Measurements from ENCODE around the gene PEF1.

The PEF1 gene

DNA sequence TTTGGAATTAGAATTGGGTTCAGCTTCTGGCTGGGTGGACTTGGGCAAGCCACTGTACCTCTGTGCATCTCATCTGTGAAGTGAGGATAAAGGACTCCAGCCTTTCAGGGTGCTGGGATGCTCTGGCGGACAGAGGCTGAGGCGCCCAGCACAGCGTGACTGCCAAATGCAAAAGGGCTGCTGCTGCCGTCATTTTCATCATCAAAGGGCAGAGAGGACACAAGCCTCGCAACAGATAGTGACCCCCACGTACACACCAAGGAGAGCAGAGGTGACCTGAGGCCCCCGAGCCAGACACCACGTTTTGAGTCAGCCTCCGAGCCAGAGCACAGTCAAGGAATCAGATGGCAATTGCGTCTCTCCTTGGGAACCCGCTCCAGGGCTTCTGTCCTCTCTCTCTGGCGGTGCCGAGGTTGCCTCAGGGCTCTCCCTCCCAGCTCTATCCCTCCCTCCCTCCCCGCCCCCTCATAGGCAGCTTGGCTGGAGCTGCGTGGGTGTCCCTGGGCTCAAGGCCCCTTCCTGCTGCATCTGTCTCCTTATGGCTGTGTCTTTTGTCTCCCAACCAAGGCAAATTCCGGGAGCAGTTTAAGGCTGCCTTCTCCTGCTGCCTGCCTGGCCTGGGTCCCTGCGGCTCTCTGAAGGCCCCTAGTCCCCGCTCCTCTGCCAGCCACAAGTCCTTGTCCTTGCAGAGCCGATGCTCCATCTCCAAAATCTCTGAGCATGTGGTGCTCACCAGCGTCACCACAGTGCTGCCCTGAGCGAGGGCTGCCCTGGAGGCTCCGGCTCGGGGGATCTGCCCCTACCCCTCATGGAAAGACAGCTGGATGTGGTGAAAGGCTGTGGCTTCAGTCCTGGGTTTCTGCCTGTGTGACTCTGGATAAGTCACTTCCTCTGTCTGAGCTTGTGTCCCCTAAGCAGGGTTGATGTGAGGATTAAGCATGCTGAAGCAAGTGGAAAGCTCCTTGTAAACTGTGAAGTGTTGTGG is 18.2 kb downstream of the PEF1 start:
- DNase-seq, result no peak

DNA sequence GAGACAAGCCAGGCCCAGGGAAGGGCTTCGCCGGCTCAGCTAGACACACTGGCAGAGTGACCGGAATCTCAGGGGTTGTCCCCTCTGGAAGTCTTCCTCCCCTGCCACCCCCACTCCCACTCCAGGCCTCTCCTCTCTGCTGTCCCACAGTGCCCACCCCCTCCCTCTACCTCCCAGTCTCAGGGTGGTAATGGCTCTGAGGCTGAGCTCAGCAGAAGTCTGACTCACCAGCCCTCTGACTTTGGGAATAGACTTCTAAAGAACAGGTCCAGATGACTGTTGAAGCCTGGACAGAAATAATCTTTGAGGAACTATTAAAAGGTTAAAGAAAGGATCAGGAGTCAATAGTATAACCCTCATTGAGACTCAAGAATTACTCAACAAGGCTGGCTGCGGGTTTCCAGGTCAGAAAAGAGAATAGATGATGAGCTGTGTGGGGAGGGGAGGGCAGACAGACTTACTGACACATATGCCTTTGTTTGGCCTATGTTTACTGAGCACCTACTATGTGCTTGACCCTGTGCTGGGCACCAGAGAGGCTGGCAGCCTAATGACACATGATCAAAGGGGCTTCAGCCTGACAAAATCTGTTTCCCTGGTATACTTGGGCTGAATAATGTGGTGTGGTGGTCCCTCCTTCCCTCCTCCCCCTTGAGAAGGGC is 19.0 kb downstream of the PEF1 start:
- DNase-seq, result no peak

DNA sequence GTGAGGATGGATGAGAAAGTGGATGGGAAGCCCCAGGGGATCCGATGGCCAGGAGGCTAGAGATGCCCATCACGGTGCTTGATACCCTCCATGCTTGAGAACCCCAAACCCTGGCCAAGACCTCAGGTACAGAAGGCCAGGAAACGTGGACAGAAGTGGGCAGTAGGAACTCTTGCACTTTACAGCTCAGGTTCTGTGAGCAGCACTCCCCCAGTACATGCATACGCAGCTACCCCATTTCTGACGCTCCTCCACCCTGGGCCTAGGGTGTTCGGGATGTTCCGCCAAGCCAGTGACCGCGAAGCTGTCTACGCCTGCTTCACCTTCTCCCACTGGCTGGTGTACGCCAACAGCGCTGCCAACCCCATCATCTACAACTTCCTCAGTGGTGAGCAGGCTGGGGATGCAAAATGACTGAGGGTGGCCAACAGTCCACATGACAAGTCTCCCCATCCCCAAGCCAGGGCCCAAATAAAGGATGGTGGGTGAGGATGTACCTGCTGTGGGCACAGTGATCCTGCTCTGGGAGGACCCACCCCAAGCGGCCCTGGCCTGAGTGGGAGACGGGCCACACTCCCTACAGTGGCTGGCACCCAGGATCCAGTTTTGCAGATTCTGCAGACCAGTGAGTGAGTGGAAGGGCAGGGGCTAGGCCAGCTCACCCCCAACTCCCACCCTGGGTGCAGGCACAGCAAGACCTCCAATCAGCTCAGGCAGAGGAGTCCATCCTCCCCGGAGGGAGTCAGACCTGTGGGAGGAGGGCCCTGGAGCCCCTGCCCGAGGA is 19.8 kb downstream of the PEF1 start:
- no peak for DNase-seq

DNA sequence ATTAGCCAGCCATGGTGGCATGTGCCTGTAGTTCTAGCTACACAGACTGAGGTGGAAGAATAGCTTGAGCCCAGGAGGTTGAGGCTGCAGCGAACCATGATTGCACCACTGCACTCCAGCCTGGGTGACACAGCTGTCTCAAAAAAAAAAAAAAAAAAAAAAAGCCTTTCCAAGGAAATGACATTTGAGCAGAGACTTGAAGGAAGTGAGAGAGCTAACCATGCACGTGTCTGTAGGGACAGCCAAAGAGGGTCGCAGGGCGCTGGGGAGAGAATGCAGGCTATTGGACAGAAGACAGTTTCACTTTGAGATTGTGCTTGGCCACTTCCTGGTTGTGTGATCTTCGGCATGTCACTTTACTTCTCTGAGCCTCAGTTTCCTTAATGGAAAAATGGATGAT is 20.4 kb downstream of the PEF1 start:
- DNase-seq, result no peak

DNA sequence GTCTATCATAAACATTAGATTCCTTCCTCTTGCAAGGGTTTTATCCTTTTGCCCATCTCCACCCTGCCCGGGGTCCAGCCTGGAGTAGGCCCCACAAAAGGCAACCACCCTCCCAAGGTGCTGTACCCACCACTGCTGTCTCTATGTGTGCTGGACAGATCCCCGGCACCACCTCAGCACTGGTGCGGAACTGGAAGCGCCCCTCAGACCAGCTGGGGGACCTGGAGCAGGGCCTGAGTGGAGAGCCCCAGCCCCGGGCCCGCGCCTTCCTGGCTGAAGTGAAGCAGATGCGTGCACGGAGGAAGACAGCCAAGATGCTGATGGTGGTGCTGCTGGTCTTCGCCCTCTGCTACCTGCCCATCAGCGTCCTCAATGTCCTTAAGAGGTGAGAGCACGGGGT is 21.3 kb downstream of the PEF1 start:
- DNase-seq, result no peak

DNA sequence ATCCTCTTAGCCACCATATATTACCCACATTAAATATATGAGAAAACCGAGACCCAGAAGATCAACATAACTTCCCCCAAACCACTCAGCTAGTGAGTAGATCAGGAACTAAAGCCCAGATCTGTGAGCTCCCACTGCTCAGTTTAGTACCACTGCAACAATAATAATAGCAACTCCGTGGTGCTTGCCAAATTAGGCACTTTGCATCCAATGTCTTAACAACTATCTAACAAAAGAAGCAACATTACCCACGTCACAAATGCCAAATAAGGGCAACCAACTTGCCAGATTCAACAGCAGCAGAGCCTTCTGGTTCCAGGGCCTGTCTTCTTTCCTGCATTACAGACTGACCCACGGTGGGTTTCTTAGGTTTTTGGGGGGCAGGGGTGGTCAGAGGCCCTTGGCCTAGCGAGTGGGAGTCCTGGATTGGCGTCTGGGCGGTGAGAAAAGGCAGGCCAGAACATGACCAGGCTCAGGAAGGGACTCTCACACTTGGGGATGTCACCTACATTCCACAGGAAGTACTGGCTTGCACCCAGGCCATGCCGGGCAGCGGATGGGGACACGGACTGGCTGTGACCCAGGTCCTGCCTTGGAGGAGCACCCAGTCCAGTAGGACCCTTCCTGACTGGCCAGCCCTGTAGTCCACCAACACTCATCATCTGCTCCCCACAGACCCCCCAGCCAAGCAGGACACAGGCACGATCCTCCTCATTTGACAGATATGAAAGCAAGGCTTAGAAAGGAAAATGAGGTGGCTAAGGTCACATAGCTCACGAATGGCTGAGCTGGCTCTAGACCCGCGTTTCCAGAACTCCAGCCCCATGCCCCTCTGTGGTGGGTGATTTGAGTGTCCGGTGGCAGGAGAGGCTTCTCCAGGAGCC is 22.6 kb downstream of the PEF1 start:
- no peak for DNase-seq

DNA sequence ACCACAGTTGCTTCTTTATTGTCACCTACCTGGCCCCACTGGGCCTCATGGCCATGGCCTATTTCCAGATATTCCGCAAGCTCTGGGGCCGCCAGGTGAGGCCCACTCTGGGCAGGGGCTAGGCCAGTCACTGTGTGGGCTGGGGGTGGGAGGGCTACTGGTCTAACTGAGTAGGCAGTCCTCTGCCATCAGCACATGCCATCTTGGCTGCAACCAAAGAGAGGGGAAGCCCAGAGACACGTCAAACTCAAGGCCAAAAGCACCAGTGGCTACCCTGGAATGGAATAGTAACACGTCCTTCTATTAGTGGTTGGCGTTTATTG is 23.2 kb downstream of the PEF1 start:
- DNase-seq, result no peak

DNA sequence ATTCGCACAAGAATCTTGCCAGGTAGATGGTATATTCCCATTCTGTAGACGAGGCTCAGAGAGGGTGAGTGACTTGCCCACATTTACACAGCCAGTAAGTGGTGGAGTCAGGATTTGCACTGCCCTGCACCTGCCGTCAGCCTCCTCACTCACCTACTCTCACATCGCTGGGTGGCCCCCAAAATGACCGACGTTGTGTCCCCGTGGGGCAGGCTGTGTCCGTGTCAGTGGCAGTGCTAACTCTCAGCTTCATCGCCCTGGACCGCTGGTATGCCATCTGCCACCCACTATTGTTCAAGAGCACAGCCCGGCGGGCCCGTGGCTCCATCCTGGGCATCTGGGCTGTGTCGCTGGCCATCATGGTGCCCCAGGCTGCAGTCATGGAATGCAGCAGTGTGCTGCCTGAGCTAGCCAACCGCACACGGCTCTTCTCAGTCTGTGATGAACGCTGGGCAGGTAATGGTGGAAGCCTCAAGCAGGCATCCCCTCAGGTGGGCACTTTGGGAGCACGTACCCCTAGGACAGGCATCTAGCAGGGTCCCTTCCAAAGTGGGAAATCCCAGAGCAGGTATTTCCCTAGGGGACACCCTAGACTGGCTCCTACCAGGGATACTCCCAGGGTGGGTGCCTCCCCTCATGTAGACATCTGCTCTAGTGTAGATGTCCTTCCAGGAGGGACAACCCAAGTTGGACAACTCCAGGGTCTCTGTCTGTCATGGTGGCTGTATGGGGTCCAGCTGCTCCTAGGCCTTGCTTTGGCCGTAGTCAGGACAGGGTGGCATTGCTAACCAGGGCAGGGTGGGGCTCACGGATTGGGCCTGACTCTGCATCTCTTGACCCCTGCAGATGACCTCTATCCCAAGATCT is 23.8 kb downstream of the PEF1 start:
- DNase-seq, result no peak

DNA sequence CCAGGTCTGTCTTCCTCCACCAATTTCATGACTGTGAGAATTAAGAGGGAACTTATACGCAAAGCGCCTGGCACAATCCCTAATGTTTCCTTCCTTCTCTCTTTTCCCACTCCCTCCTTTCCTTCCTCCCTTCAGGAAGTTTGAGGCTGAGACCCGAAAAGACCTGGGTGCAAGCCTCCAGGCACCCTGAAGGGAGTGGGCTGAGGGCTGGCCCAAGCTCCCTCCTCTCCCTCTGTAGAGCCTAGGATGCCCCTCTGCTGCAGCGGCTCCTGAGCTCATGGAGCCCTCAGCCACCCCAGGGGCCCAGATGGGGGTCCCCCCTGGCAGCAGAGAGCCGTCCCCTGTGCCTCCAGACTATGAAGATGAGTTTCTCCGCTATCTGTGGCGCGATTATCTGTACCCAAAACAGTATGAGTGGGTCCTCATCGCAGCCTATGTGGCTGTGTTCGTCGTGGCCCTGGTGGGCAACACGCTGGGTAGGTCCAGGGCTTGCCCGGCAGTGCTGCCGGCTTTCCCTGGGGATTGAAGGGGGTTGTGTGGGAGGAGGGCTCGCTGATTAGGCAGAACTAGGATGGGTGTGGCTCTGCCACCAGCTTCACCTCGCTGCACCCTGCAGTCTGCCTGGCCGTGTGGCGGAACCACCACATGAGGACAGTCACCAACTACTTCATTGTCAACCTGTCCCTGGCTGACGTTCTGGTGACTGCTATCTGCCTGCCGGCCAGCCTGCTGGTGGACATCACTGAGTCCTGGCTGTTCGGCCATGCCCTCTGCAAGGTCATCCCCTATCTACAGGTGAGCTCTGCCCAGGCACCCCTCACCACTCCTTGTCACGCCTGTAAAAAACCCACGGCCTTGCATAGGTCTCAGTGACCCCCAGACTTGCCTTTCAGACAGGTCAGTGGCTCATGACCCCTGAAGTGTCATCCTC is 25.5 kb downstream of the PEF1 start:
- DNase-seq, result no peak

DNA sequence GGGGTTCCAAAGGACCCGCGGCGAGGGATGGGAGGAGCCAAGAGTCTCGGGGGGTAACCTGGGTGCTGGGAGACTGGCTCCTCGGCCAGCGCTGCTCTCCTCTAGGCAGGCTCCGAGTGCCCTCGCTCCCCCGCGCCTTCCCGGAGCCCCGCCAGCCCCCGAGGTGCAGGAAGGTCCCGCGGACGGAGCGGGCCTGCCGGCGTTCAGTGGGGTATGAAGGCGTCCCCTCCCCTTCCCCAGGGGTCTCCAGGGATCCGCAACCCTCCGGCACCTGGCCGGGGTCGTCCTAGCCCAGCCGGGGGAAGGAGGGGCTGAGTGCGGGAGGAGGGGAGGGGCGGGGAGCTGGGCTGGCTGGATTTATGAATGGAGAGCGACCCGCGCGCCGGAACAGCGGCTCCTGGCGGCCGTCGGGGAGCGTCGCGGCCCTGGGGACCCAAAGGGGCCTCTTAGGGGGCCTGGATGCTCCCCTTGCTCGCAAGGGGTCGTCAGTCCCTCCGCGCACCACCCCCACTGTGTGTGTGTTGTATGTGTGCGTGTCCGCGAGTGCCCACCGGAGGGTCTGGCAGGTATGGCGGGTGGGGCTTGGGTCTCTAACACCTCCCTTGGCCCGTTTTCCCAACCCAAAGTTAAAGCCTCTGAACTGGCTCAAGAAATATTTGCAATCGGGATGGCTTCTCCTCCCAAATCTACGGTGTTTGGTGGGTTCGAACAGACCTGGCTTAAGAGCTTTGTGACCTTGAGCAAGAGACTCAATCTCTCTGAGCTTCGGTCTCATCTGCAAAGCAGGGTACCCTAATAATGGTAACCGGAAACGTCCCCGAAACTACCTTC is 26.5 kb downstream of the PEF1 start:
- DNase-seq, result no peak

DNA sequence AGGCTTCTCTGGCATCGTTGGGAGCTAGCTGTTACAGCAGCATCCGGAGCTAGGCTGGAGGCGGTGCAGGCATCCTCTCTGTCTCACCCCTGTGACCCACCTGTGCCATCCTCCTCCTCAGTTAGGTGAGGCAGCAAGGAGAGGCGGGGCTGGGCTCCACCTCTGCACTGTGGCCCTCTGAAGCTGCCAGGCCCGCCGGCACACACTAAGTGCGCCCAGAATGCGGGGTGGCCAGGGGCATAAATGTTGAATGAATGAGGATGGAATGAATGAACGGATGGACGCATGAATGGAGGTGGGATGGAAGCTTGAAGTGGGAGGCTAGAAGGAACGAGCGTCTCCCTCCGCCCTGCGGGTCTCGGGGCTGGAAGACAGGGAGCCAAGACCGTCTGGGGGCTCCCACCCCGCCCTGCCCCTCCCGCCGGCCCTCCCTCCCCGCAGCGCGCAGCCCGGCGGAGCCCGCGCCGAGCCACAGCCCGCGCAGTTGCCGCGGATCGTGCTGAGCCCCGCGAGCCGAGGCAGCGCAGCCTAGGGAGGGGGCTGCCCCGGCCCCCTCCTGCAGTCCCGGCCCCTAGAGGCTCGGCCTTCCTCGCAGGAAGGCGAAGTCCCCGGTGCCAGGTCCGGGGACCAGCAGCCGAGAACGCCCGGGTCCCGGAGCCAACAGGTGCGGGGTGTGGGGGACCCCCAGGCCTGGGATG is 27.3 kb downstream of the PEF1 start, which contains the start of gene HCRTR1:
Gene HCRTR1 (plus strand): TSS at position 472 of the 698 bp plus-strand sequence. CDS start 1,504 bp downstream, outside the sequence.
- no peak for DNase-seq

DNA sequence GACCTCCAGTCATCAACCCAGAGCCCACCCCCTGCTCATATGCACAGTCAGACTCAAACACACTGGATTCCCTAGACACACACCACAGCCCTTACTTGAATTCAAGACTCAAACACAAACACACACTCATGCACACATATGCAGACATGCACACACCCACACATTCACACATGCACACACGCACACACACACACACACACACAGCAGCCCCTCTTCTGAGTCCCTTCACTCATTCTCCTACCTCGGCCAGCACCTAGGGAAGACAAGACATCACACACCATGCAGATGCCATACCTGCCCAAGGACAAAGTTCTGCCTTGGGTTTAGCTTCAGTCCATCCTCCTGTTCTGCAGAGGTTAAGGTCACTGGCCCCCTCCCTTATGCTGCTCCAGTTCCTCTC is 28.7 kb downstream of the PEF1 start:
- no peak for DNase-seq

DNA sequence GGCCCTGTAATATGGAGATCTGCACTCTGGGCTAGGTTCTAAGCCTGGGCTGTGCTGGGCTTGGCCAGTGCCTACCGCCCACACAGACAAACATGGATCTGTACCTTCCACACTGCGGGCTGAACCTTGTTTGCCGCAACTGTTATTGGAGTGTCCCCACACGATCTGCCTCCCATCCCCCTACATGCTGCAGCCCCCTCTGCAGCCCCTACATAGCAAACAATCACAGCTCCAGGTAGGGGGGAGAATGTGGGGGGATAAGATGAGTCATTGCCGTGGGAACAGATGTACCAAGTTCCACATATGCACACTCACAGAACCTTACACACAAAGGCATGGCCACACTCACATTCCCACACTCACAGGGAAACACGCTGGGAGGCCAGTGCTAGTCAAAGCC is 29.3 kb downstream of the PEF1 start:
- DNase-seq, result no peak

DNA sequence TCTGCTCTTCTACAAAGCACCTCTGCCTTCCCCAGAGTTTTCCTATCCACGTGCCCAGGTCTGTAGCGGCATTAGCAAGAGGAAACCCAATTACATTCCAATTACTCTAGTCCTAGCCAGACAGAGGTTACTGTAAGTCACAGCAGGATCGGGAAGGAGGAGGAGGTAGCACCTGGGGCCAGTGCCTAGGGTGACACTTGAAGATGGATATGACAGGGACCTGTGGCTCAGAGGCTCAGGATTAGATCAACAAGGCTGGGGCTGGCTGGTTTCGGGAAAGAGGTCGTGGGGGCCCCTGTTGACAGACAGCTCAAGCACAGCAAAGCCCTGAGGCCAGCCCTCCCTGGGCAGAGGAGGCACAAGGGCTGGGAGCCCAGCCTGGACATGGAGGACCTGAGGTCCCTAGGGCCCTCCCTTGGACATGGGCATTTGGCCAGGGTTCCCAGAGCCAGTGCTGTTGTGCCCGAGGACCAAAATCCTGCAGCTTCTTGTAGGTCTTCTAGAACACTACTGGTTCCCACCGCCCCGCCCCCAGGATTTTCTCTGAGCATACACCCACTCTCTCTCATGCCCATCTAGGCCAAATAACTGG is 30.2 kb downstream of the PEF1 start:
- DNase-seq, result no peak

DNA sequence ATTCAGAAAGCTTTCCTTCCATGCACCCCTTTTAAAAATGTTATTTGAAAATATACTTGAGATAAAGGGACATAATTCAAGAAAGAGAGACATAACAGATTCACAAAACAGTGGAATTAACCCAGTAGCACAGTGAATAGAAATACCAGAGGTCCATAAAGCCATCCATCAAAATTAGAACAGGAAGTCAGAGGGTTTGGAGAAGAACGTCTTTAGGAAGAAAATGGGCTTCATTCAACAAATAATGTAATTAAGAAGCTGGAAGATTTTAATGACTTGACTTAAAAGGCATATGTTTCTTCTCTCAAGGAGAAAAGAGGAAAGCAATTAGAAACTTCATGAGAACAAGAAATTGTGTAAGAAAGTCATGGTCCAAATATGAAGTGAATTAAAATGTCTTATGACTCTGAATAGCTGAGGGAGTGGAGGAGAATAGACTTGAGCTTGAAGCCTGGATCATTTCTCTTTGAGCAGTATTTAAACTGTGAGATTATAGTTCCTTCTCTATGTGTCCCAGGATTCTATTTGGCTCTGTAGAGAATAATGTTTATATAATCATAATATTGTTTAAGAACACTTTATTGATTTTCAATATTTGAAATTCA is 35.1 kb downstream of the PEF1 start:
- DNase-seq, result no peak

DNA sequence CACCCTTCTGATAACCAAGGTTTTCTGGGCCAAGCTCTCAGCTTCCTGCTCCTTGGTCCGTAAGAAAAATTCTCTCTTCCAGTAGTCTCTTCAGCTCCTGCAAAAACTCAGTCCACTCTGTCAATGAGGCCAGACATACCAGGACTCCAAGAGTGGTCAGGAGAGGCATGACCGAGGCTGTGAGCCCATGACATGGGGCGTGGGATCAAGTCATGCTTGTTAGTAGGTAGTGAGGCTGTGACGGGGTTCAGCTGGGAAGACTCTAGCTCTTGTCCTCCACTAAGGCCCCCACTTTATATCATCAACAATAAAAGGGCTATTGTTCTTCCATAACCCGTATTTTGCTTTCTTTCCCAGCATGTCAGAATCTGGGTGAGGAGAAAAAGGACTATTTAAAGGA is 37.3 kb downstream of the PEF1 start:
- no peak for DNase-seq

DNA sequence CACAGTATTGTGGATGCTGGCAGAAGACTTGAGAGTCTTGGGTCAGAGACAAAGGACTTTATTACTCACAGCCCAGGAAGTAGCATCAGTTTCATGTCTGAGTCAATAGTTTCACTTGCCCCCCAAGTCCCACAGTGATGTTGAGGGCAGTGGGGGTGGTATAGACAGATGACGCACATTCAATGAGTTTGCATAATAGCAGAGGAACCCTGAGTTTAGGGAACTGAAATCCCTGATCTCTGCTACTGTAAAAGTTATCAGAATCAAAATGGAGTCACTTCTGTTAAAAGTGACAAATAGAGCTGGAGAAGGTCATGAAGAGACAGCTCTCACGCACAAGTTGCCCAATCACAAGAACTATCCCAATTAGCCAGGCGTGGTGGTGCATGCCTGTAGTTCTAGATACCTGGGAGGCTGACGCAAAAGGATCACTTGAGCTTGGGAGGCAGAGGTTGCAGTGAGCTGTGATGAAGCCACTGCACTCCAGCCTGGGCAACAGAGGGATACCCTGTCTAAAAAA is 38.7 kb downstream of the PEF1 start:
- no peak for DNase-seq

DNA sequence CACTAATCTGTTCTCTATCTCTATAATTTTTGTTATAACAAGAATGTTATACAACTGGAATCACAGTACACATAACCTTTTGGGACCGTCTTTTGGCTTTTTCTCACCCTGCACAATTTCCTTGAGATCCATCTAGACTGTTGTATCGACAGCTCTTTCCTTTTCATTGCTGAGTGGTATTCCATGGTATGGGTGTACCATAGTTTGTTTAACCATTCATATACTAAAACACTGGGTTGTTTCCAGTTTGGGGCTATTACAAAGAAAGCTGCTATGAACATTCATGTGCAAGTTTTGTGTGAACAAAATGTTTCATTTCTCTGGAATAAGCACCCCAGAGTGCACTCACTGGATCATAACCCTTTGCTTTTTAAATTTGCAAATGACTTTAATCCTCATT is 42.6 kb downstream of the PEF1 start:
- DNase-seq, result no peak
